Measurements from ENCODE around the gene MB21D2.

The MB21D2 gene

DNA sequence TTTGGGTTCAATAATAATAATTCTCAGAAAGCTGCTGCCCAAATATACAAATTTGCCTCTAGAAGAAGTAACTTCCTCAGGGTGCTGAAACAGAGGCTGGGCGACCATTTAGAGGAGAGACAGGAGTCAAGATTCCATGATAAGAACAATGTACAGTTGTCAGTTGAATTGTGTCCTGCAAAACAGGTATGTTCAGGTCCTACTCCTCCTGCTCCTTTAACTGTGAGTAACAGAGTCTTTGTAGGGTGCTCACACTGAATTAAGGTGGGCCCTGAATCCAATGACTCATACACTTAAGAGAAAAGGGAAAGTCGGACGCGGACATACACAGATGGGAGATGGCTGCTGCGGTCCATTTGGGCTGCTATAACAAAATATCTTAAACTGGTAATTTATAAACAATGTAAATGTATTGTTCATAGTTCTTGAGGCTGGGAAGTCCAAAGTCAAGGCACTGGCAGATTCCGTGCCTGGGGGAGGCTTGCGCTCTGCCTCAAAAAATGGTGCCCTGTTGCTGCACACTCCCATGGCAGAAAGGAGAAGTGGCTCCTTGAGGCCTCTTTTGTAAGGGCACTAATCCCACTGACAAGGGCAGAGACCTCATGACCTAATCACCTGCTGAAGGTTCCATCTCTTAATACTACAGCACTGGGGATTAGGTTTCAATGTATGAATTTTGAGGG lies 55.1 kb downstream of the MB21D2 start:
- in situ Hi-C loops (cut with HindIII; ENCODE audit: low pct_ligation_motif_present, low sequenced_read_pairs): no loop called here
- H3K27ac ChIP-seq: no peak overlapping the region

DNA sequence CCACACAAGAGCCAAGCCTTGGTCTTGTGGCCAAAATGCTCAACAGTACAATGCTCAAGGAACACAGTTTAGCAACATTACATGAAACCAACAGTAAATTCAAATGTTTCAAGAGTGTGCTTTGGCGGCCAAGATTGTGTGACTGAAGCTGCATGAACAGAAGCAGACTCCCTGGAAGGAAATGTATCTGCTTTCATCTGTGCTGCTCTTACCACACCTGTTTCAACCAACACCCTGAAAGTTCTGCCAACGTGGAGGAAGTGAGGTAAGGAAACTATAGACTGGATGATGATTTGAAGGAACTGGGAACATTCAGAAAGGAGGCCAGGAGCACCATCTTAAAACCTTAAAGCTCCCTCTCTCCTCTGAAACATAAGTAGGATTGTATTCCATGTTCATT lies 55.7 kb downstream of the MB21D2 start:
- H3K27me3 ChIP-seq (replicated peaks): no peaks in the 10 kb centered on the region
- H3K27ac ChIP-seq: no peak overlapping the region
- in situ Hi-C loops (cut with HindIII; ENCODE audit: low pct_ligation_motif_present, low sequenced_read_pairs): no loop called here
- H3K4me3 ChIP-seq (ENCODE audit: low read depth, low read length): no peak overlapping the region
- no peaks in the 10 kb centered on the region for H3K36me3 ChIP-seq (replicated peaks)
- DNase-seq: no peak
- TF ChIP-seq, protein P1, sequence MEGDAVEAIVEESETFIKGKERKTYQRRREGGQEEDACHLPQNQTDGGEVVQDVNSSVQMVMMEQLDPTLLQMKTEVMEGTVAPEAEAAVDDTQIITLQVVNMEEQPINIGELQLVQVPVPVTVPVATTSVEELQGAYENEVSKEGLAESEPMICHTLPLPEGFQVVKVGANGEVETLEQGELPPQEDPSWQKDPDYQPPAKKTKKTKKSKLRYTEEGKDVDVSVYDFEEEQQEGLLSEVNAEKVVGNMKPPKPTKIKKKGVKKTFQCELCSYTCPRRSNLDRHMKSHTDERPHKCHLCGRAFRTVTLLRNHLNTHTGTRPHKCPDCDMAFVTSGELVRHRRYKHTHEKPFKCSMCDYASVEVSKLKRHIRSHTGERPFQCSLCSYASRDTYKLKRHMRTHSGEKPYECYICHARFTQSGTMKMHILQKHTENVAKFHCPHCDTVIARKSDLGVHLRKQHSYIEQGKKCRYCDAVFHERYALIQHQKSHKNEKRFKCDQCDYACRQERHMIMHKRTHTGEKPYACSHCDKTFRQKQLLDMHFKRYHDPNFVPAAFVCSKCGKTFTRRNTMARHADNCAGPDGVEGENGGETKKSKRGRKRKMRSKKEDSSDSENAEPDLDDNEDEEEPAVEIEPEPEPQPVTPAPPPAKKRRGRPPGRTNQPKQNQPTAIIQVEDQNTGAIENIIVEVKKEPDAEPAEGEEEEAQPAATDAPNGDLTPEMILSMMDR (IDR thresholded peaks at IDR 0.05; ENCODE audit: low read depth, low read length, missing control alignments): no peak

More for the DNA sequence above, 55.1 kb downstream of the MB21D2 start:
- TF ChIP-seq, protein P1 (IDR thresholded peaks at IDR 0.05; ENCODE audit: low read depth, low read length, missing control alignments): no peak
- no peak for DNase-seq
- Histone ChIP-seq H3K36me3 (replicated peaks) (no peaks in the 10 kb centered on the region), H3K27me3 (replicated peaks) (no peaks in the 10 kb centered on the region), H3K4me3 (ENCODE audit: low read depth, low read length) (no peak overlapping the region)

DNA sequence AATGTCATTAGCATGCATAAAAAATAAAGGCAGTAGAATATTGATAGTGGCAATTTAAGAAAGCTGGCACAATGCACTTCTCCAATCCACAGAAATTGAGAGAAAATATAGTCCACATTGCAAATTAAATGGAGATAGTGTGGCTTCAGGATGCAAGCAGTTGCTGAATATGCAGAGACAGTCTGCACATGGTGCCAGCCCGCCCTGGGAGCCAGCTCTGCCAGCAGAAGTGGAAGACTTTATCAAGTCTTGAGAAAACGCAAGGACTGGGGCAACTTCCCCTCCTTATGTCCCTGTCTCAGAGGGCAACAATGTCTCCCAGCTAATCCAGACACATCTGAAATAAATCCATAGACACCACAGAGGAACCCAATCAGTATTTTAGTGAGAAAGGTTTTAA lies 57.2 kb downstream of the MB21D2 start:
- Histone ChIP-seq H3K4me3 (ENCODE audit: low read depth, low read length) (no peak overlapping the region), H3K36me3 (replicated peaks) (no peaks in the 10 kb centered on the region), H3K27me3 (replicated peaks) (no peaks in the 10 kb centered on the region), H3K27ac (no peak overlapping the region)
- TF ChIP-seq, protein P1 (IDR thresholded peaks at IDR 0.05; ENCODE audit: low read depth, low read length, missing control alignments): no peak
- no peak for DNase-seq
- in situ Hi-C loops (cut with HindIII; ENCODE audit: low pct_ligation_motif_present, low sequenced_read_pairs): no loop called here

GRCh38 chr3:192858849-192859585 lies 58.6 kb downstream of the MB21D2 start:
- no peak for DNase-seq
- no peaks in the 10 kb centered on the region for H3K27me3 ChIP-seq (replicated peaks)
- TF ChIP-seq, protein P1 (IDR thresholded peaks at IDR 0.05; ENCODE audit: low read depth, low read length, missing control alignments): no peak
- in situ Hi-C loops (cut with HindIII; ENCODE audit: low pct_ligation_motif_present, low sequenced_read_pairs): no loop called here
- H3K4me3 ChIP-seq (ENCODE audit: low read depth, low read length): no peak overlapping the region
- H3K36me3 ChIP-seq (replicated peaks): no peaks in the 10 kb centered on the region
- no peak overlapping the region for H3K27ac ChIP-seq

- Histone ChIP-seq H3K36me3 (replicated peaks) (no peaks in the 10 kb centered on the region), H3K27ac (no peak overlapping the region), H3K4me3 (ENCODE audit: low read depth, low read length) (no peak overlapping the region), H3K27me3 (replicated peaks) (no peaks in the 10 kb centered on the region)
- DNase-seq: no peak
- TF ChIP-seq, protein P1 (IDR thresholded peaks at IDR 0.05; ENCODE audit: low read depth, low read length, missing control alignments): no peak
- in situ Hi-C loops (cut with HindIII; ENCODE audit: low pct_ligation_motif_present, low sequenced_read_pairs): no loop called here
These were observed 60.4 kb downstream of the MB21D2 start for GRCh38 chr3:192857260-192857661.

Data from brain microvascular endothelial cell (primary cell).